Endothelial cell of umbilical vein (primary cell): ENCODE data around the gene CORO6.

Experiments
- EZH2 ChIP-seq: IDR thresholded peaks from 2 replicates; pipeline ENCODE4 v1.6.1; 2012; ENCODE audit warnings: borderline replicate concordance, low read depth, mild to moderate bottlenecking, moderate library complexity, low read length, inconsistent platforms; ENCODE audit not compliant: severe bottlenecking
- JUN ChIP-seq: IDR thresholded peaks from 2 replicates; pipeline ENCODE4 v1.6.1; 2011; ENCODE audit warnings: borderline replicate concordance, low read depth; ENCODE audit not compliant: insufficient read length, insufficient read depth
- POLR2A ChIP-seq: IDR thresholded peaks from 2 replicates; pipeline ENCODE4 v1.6.1; 2012; ENCODE audit warnings: low read depth, mild to moderate bottlenecking, control low read depth, low read length
- POLR2AphosphoS5 ChIP-seq: IDR thresholded peaks from 2 replicates; pipeline ENCODE4 v1.6.1; 2012; ENCODE audit warnings: low read depth, mild to moderate bottlenecking, control low read depth, low read length, moderate library complexity; ENCODE audit not compliant: insufficient read depth
- TF ChIP-seq, protein P1 (sequence below), 2 donors: IDR thresholded peaks; 1 replicate in 1 of 2; 2 replicates in 1 of 2; pipeline ENCODE4 v1.5.1; 2011; ENCODE audit warnings: low read length in 2 of 2, mild to moderate bottlenecking in 2 of 2, moderate library complexity in 2 of 2, control low read depth in 1 of 2, inconsistent platforms in 1 of 2, low read depth in 1 of 2; ENCODE audit not compliant: insufficient read depth in 1 of 2; ENCODE audit errors: extremely low read depth in 1 of 2

DNA sequence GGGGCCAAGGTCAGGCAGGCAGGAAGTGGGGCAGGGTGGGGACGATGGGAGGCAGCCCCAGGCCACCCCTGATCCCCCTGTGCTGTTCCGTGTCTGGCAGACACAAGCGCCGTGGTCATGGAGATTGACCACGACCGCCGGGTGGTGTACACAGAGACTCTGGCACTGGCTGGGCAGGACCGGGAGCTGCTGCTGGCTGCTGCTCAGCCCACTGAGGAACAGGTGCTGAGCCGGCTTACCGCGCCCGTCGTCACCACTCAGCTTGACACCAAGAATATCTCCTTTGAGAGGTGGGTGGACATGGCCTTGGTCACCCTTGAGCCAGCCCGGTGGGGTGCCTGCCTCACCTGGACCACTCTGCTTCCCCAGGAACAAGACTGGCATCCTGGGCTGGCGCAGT lies 13.7 kb downstream of the CORO6 start:
- TF ChIP-seq POLR2A, result no peak
- TF ChIP-seq, protein P1, sequence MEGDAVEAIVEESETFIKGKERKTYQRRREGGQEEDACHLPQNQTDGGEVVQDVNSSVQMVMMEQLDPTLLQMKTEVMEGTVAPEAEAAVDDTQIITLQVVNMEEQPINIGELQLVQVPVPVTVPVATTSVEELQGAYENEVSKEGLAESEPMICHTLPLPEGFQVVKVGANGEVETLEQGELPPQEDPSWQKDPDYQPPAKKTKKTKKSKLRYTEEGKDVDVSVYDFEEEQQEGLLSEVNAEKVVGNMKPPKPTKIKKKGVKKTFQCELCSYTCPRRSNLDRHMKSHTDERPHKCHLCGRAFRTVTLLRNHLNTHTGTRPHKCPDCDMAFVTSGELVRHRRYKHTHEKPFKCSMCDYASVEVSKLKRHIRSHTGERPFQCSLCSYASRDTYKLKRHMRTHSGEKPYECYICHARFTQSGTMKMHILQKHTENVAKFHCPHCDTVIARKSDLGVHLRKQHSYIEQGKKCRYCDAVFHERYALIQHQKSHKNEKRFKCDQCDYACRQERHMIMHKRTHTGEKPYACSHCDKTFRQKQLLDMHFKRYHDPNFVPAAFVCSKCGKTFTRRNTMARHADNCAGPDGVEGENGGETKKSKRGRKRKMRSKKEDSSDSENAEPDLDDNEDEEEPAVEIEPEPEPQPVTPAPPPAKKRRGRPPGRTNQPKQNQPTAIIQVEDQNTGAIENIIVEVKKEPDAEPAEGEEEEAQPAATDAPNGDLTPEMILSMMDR (IDR thresholded peaks at IDR 0.05; ENCODE audit: extremely low read depth in 1 of 2, insufficient read depth in 1 of 2, low read depth in 1 of 2, low read length in 2 of 2), result no peak
- no peak for TF ChIP-seq POLR2AphosphoS5
- TF ChIP-seq JUN, result no peak
- no peak for TF ChIP-seq EZH2
